Liver (tissue), 9 donors: Measurements from ENCODE around the gene SP7. TPM values are rescaled to one million over a fixed set of nuclear protein-coding genes. Genes with fewer than 3 reads are reported as not detected.

Experiments used
- DNase-seq: peaks from one replicate; pipeline ENCODE4 v3.0.0-alpha.2; 2017; ENCODE audit warnings: low spot score
- H3K27ac ChIP-seq, 2 donors: one replicate each; pipeline ENCODE4 v1.7.0; 2013; ENCODE audit warnings: inconsistent platforms in 2 of 2, low read length in 2 of 2, control low read depth in 1 of 2, low read depth in 1 of 2, mild to moderate bottlenecking in 1 of 2
- H3K27me3 ChIP-seq, 4 donors: one replicate each; pipeline versions ENCODE4 v1.6.1 to v1.7.0; 2013; ENCODE audit warnings: low read length in 3 of 4, inconsistent platforms in 1 of 4, mild to moderate bottlenecking in 1 of 4, moderate library complexity in 1 of 4; ENCODE audit not compliant: control insufficient read depth in 4 of 4, insufficient read depth in 4 of 4
- H3K36me3 ChIP-seq, 4 donors: one replicate each; pipeline versions ENCODE4 v1.6.1 to v1.7.0; 2013; ENCODE audit warnings: low read length in 3 of 4, mild to moderate bottlenecking in 3 of 4, low read depth in 1 of 4, moderate library complexity in 1 of 4; ENCODE audit not compliant: control insufficient read depth in 4 of 4, insufficient read depth in 3 of 4
- H3K4me1 ChIP-seq, 4 donors: one replicate each; pipeline versions ENCODE4 v1.6.1 to v1.7.0; 2013; ENCODE audit warnings: low read length in 3 of 4, mild to moderate bottlenecking in 3 of 4, moderate library complexity in 1 of 4; ENCODE audit not compliant: control insufficient read depth in 4 of 4, insufficient read depth in 4 of 4
- H3K4me3 ChIP-seq, 3 donors: one replicate each; pipeline versions ENCODE4 v1.6.1 to v1.7.0; 2013; ENCODE audit warnings: low read length in 3 of 3, control low read depth in 1 of 3, low read depth in 1 of 3, mild to moderate bottlenecking in 1 of 3
- H3K9ac ChIP-seq, 2 donors: one replicate each; pipeline ENCODE4 v1.7.0; 2013; ENCODE audit warnings: low read length in 2 of 2, mild to moderate bottlenecking in 2 of 2, moderate library complexity in 2 of 2, control low read depth in 1 of 2, low read depth in 1 of 2
- H3K9me3 ChIP-seq, 4 donors: one replicate each; pipeline versions ENCODE4 v1.6.1 to v1.7.0; 2013; ENCODE audit warnings: low read length in 3 of 4; ENCODE audit not compliant: control insufficient read depth in 4 of 4
- ATF3 ChIP-seq: IDR thresholded peaks from 2 replicates; pipeline ENCODE4 v1.6.1; 2016; ENCODE audit warnings: antibody characterized with exemption
- EGR1 ChIP-seq, 2 donors: IDR thresholded peaks; 2 replicates each; pipeline ENCODE4 v1.6.1; 2016 to 2018; ENCODE audit warnings: antibody characterized with exemption in 2 of 2, low read depth in 2 of 2
- FOXA1 ChIP-seq: IDR thresholded peaks from 2 replicates; pipeline ENCODE4 v1.6.1; 2016; ENCODE audit warnings: antibody characterized with exemption
- FOXA2 ChIP-seq: IDR thresholded peaks from 2 replicates; pipeline ENCODE4 v1.6.1; 2016; ENCODE audit warnings: antibody characterized with exemption
- GABPA ChIP-seq, 2 donors: IDR thresholded peaks in 1 of 2; conservative IDR thresholded peaks in 1 of 2; 2 replicates each; pipeline ENCODE4 v1.6.1; 2016; ENCODE audit warnings: antibody characterized with exemption in 2 of 2, mild to moderate bottlenecking in 1 of 2, moderate library complexity in 1 of 2
- HNF4A ChIP-seq, 2 donors: conservative IDR thresholded peaks; 2 replicates each; pipeline ENCODE4 v1.6.1; 2016; ENCODE audit warnings: antibody characterized with exemption in 2 of 2, mild to moderate bottlenecking in 2 of 2
- HNF4G ChIP-seq: IDR thresholded peaks from 2 replicates; pipeline ENCODE4 v1.6.1; 2016; ENCODE audit warnings: antibody characterized with exemption
- JUND ChIP-seq, 2 donors: IDR thresholded peaks; 2 replicates each; pipeline ENCODE4 v1.6.1; 2016; ENCODE audit warnings: antibody characterized with exemption in 2 of 2
- MAX ChIP-seq: IDR thresholded peaks from 2 replicates; pipeline ENCODE4 v1.6.1; 2016; ENCODE audit warnings: antibody characterized with exemption
- NR2F2 ChIP-seq: IDR thresholded peaks from 2 replicates; pipeline ENCODE4 v1.6.1; 2016; ENCODE audit warnings: antibody characterized with exemption
- RAD21 ChIP-seq, 2 donors: IDR thresholded peaks; 2 replicates each; pipeline ENCODE4 v1.6.1; 2016; ENCODE audit warnings: antibody characterized with exemption in 2 of 2, mild to moderate bottlenecking in 2 of 2
- RXRA ChIP-seq, 2 donors: IDR thresholded peaks; 2 replicates each; pipeline ENCODE4 v1.6.1; 2017 to 2018; ENCODE audit warnings: antibody characterized with exemption in 2 of 2, mild to moderate bottlenecking in 1 of 2
- SP1 ChIP-seq: IDR thresholded peaks from 2 replicates; pipeline ENCODE4 v1.6.1; 2018; ENCODE audit warnings: antibody characterized with exemption, mild to moderate bottlenecking
- TAF1 ChIP-seq: conservative IDR thresholded peaks from 2 replicates; pipeline ENCODE4 v1.6.1; 2016; ENCODE audit warnings: antibody characterized with exemption, mild to moderate bottlenecking
- YY1 ChIP-seq: IDR thresholded peaks from 2 replicates; pipeline ENCODE4 v1.6.1; 2016; ENCODE audit warnings: antibody characterized with exemption, mild to moderate bottlenecking
- ZBTB33 ChIP-seq: IDR thresholded peaks from 2 replicates; pipeline ENCODE4 v1.6.1; 2016; ENCODE audit warnings: antibody characterized with exemption
- WGBS: extraction: QIAGEN DNeasy Blood & Tissue Kit; methylation state at CpG from one replicate; pipeline ENCODE4 v1.1.7; 2013; 5-methylcytosine and 5-hydroxymethylcytosine counted together
- polyA plus RNA-seq, 2 donors: library from polyadenylated mRNA; stranded (reverse) in 1 of 2; unstranded in 1 of 2; fragments of 200-250 nt in 1 of 2; fragments of >200 nt in 1 of 2; fragmentation: Nextera tagmentation in 1 of 2; extraction: Ambion mirVana in 1 of 2; gene quantifications; one replicate each; pipeline versions ENCODE4 v1.2.1 to v1.2.3, GENCODE V29; 2013 to 2015
- total RNA-seq, 2 donors: library from RNA; depleted of rRNA; stranded (reverse); fragments of >200 nt; gene quantifications; one replicate each; pipeline ENCODE4 v1.2.3, GENCODE V29; 2014
- TF ChIP-seq, protein P1 (sequence below): IDR thresholded peaks from 2 replicates; pipeline ENCODE4 v1.6.1; 2016; ENCODE audit warnings: antibody characterized with exemption, mild to moderate bottlenecking
- TF ChIP-seq, protein P2 (sequence below): fragments of 150-350 bp; IDR thresholded peaks from 2 replicates; pipeline ENCODE4 v1.5.1; 2017; ENCODE audit warnings: improper control_type of control experiment, low read depth, low read length; ENCODE audit not compliant: missing input control
- donor health status: healthy.
- donor health status: healthy.
- donor health status: healthy.
- donor health status: healthy.
- donor health status: healthy.

Gene SP7
- total and polyA plus RNA-seq, 4 donors: not detected

GRCh38 chr12:53279888-53280498 lies 56.2 kb downstream of the SP7 start (continued):
- TF ChIP-seq HNF4G (no peak), MAX (no peak), TAF1 (no peak), RAD21 (IDR thresholded peaks at IDR 0.05) (no peak), NR2F2 (no peak), JUND (IDR thresholded peaks at IDR 0.05) (no peak), HNF4A (conservative IDR thresholded peaks at IDR 0.05) (no peak)
- TF ChIP-seq, protein P1, sequence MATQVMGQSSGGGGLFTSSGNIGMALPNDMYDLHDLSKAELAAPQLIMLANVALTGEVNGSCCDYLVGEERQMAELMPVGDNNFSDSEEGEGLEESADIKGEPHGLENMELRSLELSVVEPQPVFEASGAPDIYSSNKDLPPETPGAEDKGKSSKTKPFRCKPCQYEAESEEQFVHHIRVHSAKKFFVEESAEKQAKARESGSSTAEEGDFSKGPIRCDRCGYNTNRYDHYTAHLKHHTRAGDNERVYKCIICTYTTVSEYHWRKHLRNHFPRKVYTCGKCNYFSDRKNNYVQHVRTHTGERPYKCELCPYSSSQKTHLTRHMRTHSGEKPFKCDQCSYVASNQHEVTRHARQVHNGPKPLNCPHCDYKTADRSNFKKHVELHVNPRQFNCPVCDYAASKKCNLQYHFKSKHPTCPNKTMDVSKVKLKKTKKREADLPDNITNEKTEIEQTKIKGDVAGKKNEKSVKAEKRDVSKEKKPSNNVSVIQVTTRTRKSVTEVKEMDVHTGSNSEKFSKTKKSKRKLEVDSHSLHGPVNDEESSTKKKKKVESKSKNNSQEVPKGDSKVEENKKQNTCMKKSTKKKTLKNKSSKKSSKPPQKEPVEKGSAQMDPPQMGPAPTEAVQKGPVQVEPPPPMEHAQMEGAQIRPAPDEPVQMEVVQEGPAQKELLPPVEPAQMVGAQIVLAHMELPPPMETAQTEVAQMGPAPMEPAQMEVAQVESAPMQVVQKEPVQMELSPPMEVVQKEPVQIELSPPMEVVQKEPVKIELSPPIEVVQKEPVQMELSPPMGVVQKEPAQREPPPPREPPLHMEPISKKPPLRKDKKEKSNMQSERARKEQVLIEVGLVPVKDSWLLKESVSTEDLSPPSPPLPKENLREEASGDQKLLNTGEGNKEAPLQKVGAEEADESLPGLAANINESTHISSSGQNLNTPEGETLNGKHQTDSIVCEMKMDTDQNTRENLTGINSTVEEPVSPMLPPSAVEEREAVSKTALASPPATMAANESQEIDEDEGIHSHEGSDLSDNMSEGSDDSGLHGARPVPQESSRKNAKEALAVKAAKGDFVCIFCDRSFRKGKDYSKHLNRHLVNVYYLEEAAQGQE: no peak

- DNase-seq: no peak
- peaks cover 0 to 3% (median 1%) of the 10 kb centered on the region in 4 donors for H3K36me3 ChIP-seq
- H3K27ac ChIP-seq: peak overlapping the region in 1 of 2 donors; percentile 37
- no peaks in the 10 kb centered on the region for H3K9me3 ChIP-seq
- no peak for TF ChIP-seq EGR1 (IDR thresholded peaks at IDR 0.05; ENCODE audit: low read depth in 2 of 2)
- peak; percentile 79 to 89 for TF ChIP-seq RXRA (IDR thresholded peaks at IDR 0.05)
- TF ChIP-seq HNF4G: peak; percentile 95
- TF ChIP-seq SP1: peak; percentile 76
- no peak for TF ChIP-seq FOXA2
- no peak for TF ChIP-seq TAF1
- TF ChIP-seq RAD21 (IDR thresholded peaks at IDR 0.05): peak in 1 of 2 donors; percentile 32
- no peak for TF ChIP-seq MAX
- TF ChIP-seq FOXA1: no peak
- no peak for TF ChIP-seq YY1
- no peak for TF ChIP-seq ZBTB33
- peak; percentile 93 for TF ChIP-seq NR2F2
- peak; percentile 96 to 99 for TF ChIP-seq HNF4A (conservative IDR thresholded peaks at IDR 0.05)
- no peak for TF ChIP-seq ATF3
- TF ChIP-seq JUND (IDR thresholded peaks at IDR 0.05): no peak
- TF ChIP-seq, protein P2, sequence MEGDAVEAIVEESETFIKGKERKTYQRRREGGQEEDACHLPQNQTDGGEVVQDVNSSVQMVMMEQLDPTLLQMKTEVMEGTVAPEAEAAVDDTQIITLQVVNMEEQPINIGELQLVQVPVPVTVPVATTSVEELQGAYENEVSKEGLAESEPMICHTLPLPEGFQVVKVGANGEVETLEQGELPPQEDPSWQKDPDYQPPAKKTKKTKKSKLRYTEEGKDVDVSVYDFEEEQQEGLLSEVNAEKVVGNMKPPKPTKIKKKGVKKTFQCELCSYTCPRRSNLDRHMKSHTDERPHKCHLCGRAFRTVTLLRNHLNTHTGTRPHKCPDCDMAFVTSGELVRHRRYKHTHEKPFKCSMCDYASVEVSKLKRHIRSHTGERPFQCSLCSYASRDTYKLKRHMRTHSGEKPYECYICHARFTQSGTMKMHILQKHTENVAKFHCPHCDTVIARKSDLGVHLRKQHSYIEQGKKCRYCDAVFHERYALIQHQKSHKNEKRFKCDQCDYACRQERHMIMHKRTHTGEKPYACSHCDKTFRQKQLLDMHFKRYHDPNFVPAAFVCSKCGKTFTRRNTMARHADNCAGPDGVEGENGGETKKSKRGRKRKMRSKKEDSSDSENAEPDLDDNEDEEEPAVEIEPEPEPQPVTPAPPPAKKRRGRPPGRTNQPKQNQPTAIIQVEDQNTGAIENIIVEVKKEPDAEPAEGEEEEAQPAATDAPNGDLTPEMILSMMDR: no peak
- no peak for TF ChIP-seq GABPA (IDR thresholded peaks at IDR 0.05 in 1 of 2, conservative IDR thresholded peaks at IDR 0.05 in 1 of 2)
- TF ChIP-seq, protein P1: no peak
- WGBS: 51% methylated on average over 3 of the region's 3 CpGs
- no peak overlapping the region for H3K9ac ChIP-seq
- H3K27me3 ChIP-seq: no peaks in the 10 kb centered on the region
- peak overlapping the region in 1 of 3 donors; percentile 27 for H3K4me3 ChIP-seq
- peaks cover 4 to 12% (median 11%) of the 10 kb centered on the region in 4 donors for H3K4me1 ChIP-seq
Measured at GRCh38 chr12:53279283-53279869, 56.8 kb downstream of the SP7 start.
